HG02943 (cell line): ENCODE measurements around the gene RCOR3.
"Not testable (repeated sequence)": the region's sequence is repeated elsewhere in the genome, so short reads cannot be mapped to it uniquely, and the experiment has no call there.

Source experiments
- ATAC-seq: cut with Tn5 transposase; IDR thresholded peaks from one replicate; pipeline ENCODE4 v1.9.1; 2021; ENCODE audit warnings: mild to moderate bottlenecking, low read depth, moderate library complexity; ENCODE audit not compliant: unreplicated experiment

The RCOR3 gene

GRCh38 chr1:211259638-211260126, 516 bp downstream of the RCOR3 start:
- peak; percentile 6 for ATAC-seq

GRCh38 chr1:211260141-211261107, 1.3 kb downstream of the RCOR3 start:
- peak; percentile 37 for ATAC-seq

- ATAC-seq = no peak
These were observed 2.1 kb downstream of the RCOR3 start for GRCh38 chr1:211261229-211261628.

GRCh38 chr1:211263022-211263421, 3.9 kb downstream of the RCOR3 start:
- ATAC-seq = not testable (repeated sequence)

GRCh38 chr1:211267204-211267857, 8.2 kb downstream of the RCOR3 start:
- no peak for ATAC-seq

- no peak for ATAC-seq
These were observed 20.2 kb downstream of the RCOR3 start for GRCh38 chr1:211279340-211279739.

- no peak for ATAC-seq
These were observed 21.7 kb downstream of the RCOR3 start for GRCh38 chr1:211280910-211281309.

- ATAC-seq = no peak
These were observed 22.3 kb downstream of the RCOR3 start for GRCh38 chr1:211281320-211282022.

GRCh38 chr1:211282023-211282373, 22.8 kb downstream of the RCOR3 start:
- no peak for ATAC-seq

- ATAC-seq = no peak
These were observed 26.0 kb downstream of the RCOR3 start for GRCh38 chr1:211285196-211285595.

- ATAC-seq = no peak
These were observed 28.1 kb downstream of the RCOR3 start for GRCh38 chr1:211287218-211287617.

- ATAC-seq = no peak
These were observed 33.2 kb downstream of the RCOR3 start for GRCh38 chr1:211292411-211292810.

GRCh38 chr1:211296396-211296795, 37.2 kb downstream of the RCOR3 start:
- ATAC-seq = no peak

GRCh38 chr1:211305044-211305443, 45.9 kb downstream of the RCOR3 start:
- peak; percentile 70 for ATAC-seq

GRCh38 chr1:211309617-211310016, 50.5 kb downstream of the RCOR3 start:
- ATAC-seq = no peak

GRCh38 chr1:211313392-211313791, 54.2 kb downstream of the RCOR3 start:
- no peak for ATAC-seq

- ATAC-seq = no peak
These were observed 59.6 kb downstream of the RCOR3 start for GRCh38 chr1:211318576-211319280.

- ATAC-seq = no peak
These were observed 60.7 kb downstream of the RCOR3 start for GRCh38 chr1:211319892-211320291.

- ATAC-seq = no peak
These were observed 61.8 kb downstream of the RCOR3 start for GRCh38 chr1:211320980-211321379.

GRCh38 chr1:211321646-211322045, 62.5 kb downstream of the RCOR3 start:
- not testable (repeated sequence) for ATAC-seq
